GM12878 (cell line): ENCODE results near the gene PRDM2. TPM values are rescaled to one million over a fixed set of nuclear protein-coding genes. Genes with fewer than 3 reads are reported as not detected.
A peak's percentile ranks its signal among the peaks of the same experiment; 100 is the strongest.

Source experiments
- ATF7 ChIP-seq: fragments of 450-650 bp; IDR thresholded peaks from 2 replicates; pipeline ENCODE4 v1.6.1; 2016; ENCODE audit warnings: low read depth, mild to moderate bottlenecking
- BRCA1 ChIP-seq: IDR thresholded peaks from 2 replicates; pipeline ENCODE4 v1.6.1; 2011; ENCODE audit warnings: low read depth, low read length, improper control_type of control experiment
- CBX5 ChIP-seq: sonication (generic); IDR thresholded peaks from 2 replicates; pipeline ENCODE4 v1.6.1; 2016; ENCODE audit warnings: low read depth, moderate library complexity, mild to moderate bottlenecking, inconsistent platforms
- CREB1 ChIP-seq: IDR thresholded peaks from 2 replicates; pipeline ENCODE4 v1.6.1; 2012; ENCODE audit warnings: low read depth, mild to moderate bottlenecking, inconsistent platforms
- ESRRA ChIP-seq: IDR thresholded peaks from 2 replicates; pipeline ENCODE4 v1.6.1; 2012; ENCODE audit warnings: mild to moderate bottlenecking, low read length, improper control_type of control experiment
- FOS ChIP-seq: IDR thresholded peaks from 3 replicates; pipeline ENCODE4 v1.6.1; 2011; ENCODE audit warnings: borderline replicate concordance; ENCODE audit not compliant: insufficient read length; ENCODE audit errors: extremely low read depth
- MEF2B ChIP-seq: fragments of 450-650 bp; IDR thresholded peaks from 2 replicates; pipeline ENCODE4 v1.6.1; 2018; ENCODE audit warnings: mild to moderate bottlenecking, moderate library complexity; ENCODE audit not compliant: partially characterized antibody, poor library complexity, severe bottlenecking
- MYC ChIP-seq: IDR thresholded peaks from 2 replicates; pipeline ENCODE4 v1.6.1; 2011; ENCODE audit warnings: mild to moderate bottlenecking, low read length, moderate library complexity, inconsistent platforms; ENCODE audit not compliant: insufficient read depth, insufficient replicate concordance, insufficient read length, severe bottlenecking
- PAX8 ChIP-seq: fragments of 450-650 bp; IDR thresholded peaks from 2 replicates; pipeline ENCODE4 v1.6.1; 2017; ENCODE audit warnings: mild to moderate bottlenecking, moderate library complexity
- SIN3A ChIP-seq: IDR thresholded peaks from 2 replicates; pipeline ENCODE4 v1.6.1; 2012; ENCODE audit warnings: low read depth, low read length, improper control_type of control experiment
- SIX5 ChIP-seq: IDR thresholded peaks from 2 replicates; pipeline ENCODE4 v1.6.1; 2011; ENCODE audit warnings: mild to moderate bottlenecking, low read depth, low read length, moderate library complexity; ENCODE audit not compliant: severe bottlenecking
- SREBF1 ChIP-seq: IDR thresholded peaks from 2 replicates; pipeline ENCODE4 v1.6.1; 2012; ENCODE audit warnings: mild to moderate bottlenecking, low read length
- TCF12 ChIP-seq: IDR thresholded peaks from 2 replicates; pipeline ENCODE4 v1.6.1; 2011; ENCODE audit warnings: low read depth, mild to moderate bottlenecking, low read length
- WRNIP1 ChIP-seq: IDR thresholded peaks from 2 replicates; pipeline ENCODE4 v1.6.1; 2011; ENCODE audit warnings: low read depth, low read length, improper control_type of control experiment, borderline replicate concordance
- YBX1 ChIP-seq: fragments of 450-650 bp; IDR thresholded peaks from 2 replicates; pipeline ENCODE4 v1.6.1; 2016; ENCODE audit warnings: antibody characterized with exemption
- polyA plus RNA-seq, 11 experiments: library from polyadenylated mRNA; depleted of rRNA in 4 of 11; unstranded in 6 of 11; stranded (reverse) in 5 of 11; fragments of >200 nt; fragmentation: Nextera tagmentation in 4 of 11; fragmentation: Illumina TruSeq in 1 of 11; extraction: Ambion mirVana in 4 of 11; extraction: Trizol in 1 of 11; gene quantifications; 1 replicate in 1 of 11; 2 replicates in 10 of 11; pipeline versions ENCODE4 v1.2.1 to v1.2.3, GENCODE V29; 2011 to 2016; ENCODE audit warnings: inconsistent platforms in 2 of 11, missing spikeins in 2 of 11, low read depth in 1 of 11
- total RNA-seq, 4 experiments: library from RNA; depleted of rRNA in 3 of 4; stranded (reverse); fragments of >200 nt in 3 of 4; fragmentation: Illumina TruSeq in 1 of 4; extraction: Trizol in 1 of 4; gene quantifications; 2 replicates each; pipeline versions ENCODE4 v1.2.1 to v1.2.3, GENCODE V29; 2013 to 2021
- TF ChIP-seq, protein P1 (sequence below), 3 experiments: IDR thresholded peaks in 2 of 3; conservative IDR thresholded peaks in 1 of 3; 2 replicates each; pipeline ENCODE4 v1.5.1; 2011; ENCODE audit warnings: low read depth in 3 of 3, low read length in 3 of 3, mild to moderate bottlenecking in 3 of 3, control low read depth in 2 of 3, moderate library complexity in 2 of 3, inconsistent platforms in 1 of 3, mixed read lengths in 1 of 3; ENCODE audit not compliant: control insufficient read depth in 2 of 3, insufficient read depth in 1 of 3; ENCODE audit errors: extremely low read depth in 1 of 3
- TF ChIP-seq, protein P2 (sequence below): IDR thresholded peaks from 2 replicates; pipeline ENCODE4 v1.6.1; 2012; ENCODE audit warnings: low read depth, low read length, improper control_type of control experiment
- TF ChIP-seq, protein P3 (sequence below): IDR thresholded peaks from 2 replicates; pipeline ENCODE4 v1.6.1; 2012; ENCODE audit warnings: low read depth, low read length, improper control_type of control experiment
- TF ChIP-seq, protein P4 (sequence below): IDR thresholded peaks from 2 replicates; pipeline ENCODE4 v1.6.1; 2011; ENCODE audit warnings: borderline replicate concordance, low read depth, mild to moderate bottlenecking, moderate library complexity, mixed read lengths, low read length; ENCODE audit not compliant: insufficient read depth; ENCODE audit errors: extremely low read length
- TF ChIP-seq, protein P5 (sequence below): IDR thresholded peaks from 2 replicates; pipeline ENCODE4 v1.6.1; 2012; ENCODE audit warnings: improper control_type of control experiment, low read depth, low read length; ENCODE audit not compliant: insufficient replicate concordance

PRDM2 gene
- total and polyA plus RNA-seq, 10 of the 15 experiments (the other 5 are each of a cell fraction or from before 2014, with no cell fraction given) = 8.4 to 45.1 (median 23.5) TPM

DNA sequence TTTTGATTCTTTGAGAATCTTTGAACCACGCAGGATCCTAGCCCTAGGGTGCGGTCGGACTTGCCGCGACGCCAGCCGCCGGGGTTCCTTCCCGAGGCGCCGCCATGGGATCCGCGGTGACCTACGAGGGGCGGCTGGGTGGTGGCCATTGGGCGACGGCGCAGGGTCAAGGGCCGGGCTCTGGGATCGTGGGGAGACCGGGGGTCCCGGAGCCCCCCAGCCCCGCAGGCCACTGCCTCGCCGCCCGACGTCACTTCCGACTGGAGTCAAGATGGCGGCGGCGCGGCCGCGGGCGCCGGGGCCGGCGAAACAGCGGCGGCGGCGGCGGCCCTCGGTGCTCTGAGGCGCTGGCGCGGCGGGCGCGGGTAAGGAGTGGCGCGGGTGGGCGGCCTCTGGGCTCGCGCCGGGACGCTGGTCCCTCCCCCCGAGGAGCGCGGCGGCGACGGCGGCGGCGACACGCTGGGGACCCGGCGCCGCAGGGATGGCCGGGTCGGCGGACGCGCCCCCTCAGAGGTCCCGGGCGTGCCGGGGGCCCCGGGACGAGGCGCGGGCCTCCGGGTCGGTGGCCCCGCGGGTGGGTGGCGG, at the start of gene PRDM2 (continued):
- TF ChIP-seq, protein P1, sequence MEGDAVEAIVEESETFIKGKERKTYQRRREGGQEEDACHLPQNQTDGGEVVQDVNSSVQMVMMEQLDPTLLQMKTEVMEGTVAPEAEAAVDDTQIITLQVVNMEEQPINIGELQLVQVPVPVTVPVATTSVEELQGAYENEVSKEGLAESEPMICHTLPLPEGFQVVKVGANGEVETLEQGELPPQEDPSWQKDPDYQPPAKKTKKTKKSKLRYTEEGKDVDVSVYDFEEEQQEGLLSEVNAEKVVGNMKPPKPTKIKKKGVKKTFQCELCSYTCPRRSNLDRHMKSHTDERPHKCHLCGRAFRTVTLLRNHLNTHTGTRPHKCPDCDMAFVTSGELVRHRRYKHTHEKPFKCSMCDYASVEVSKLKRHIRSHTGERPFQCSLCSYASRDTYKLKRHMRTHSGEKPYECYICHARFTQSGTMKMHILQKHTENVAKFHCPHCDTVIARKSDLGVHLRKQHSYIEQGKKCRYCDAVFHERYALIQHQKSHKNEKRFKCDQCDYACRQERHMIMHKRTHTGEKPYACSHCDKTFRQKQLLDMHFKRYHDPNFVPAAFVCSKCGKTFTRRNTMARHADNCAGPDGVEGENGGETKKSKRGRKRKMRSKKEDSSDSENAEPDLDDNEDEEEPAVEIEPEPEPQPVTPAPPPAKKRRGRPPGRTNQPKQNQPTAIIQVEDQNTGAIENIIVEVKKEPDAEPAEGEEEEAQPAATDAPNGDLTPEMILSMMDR (IDR thresholded peaks at IDR 0.05 in 2 of 3, conservative IDR thresholded peaks at IDR 0.05 in 1 of 3; ENCODE audit: control insufficient read depth in 2 of 3, extremely low read depth in 1 of 3, insufficient read depth in 1 of 3, low read depth in 3 of 3, low read length in 3 of 3) = no peak
- TF ChIP-seq FOS (no peak), YBX1 (no peak), SIN3A (0 out of 2 replicates have a peak, but pooled peaks have one; percentile 12), PAX8 (no peak), SIX5 (no peak), MEF2B (peak; percentile 61), WRNIP1 (no peak), TCF12 (0 out of 2 replicates have a peak, but pooled peaks have one; percentile 32), SREBF1 (no peak), BRCA1 (no peak), ESRRA (no peak), ATF7 (no peak), MYC (no peak), CREB1 (peak; percentile 69), CBX5 (no peak)
- TF ChIP-seq, protein P2, sequence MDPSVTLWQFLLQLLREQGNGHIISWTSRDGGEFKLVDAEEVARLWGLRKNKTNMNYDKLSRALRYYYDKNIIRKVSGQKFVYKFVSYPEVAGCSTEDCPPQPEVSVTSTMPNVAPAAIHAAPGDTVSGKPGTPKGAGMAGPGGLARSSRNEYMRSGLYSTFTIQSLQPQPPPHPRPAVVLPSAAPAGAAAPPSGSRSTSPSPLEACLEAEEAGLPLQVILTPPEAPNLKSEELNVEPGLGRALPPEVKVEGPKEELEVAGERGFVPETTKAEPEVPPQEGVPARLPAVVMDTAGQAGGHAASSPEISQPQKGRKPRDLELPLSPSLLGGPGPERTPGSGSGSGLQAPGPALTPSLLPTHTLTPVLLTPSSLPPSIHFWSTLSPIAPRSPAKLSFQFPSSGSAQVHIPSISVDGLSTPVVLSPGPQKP = peak; percentile 63
- TF ChIP-seq, protein P3, sequence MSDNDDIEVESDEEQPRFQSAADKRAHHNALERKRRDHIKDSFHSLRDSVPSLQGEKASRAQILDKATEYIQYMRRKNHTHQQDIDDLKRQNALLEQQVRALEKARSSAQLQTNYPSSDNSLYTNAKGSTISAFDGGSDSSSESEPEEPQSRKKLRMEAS = peak; percentile 34; the same call in 1 of the 2 replicates
- TF ChIP-seq, protein P4, sequence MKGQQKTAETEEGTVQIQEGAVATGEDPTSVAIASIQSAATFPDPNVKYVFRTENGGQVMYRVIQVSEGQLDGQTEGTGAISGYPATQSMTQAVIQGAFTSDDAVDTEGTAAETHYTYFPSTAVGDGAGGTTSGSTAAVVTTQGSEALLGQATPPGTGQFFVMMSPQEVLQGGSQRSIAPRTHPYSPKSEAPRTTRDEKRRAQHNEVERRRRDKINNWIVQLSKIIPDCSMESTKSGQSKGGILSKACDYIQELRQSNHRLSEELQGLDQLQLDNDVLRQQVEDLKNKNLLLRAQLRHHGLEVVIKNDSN = no peak
- TF ChIP-seq, protein P5, sequence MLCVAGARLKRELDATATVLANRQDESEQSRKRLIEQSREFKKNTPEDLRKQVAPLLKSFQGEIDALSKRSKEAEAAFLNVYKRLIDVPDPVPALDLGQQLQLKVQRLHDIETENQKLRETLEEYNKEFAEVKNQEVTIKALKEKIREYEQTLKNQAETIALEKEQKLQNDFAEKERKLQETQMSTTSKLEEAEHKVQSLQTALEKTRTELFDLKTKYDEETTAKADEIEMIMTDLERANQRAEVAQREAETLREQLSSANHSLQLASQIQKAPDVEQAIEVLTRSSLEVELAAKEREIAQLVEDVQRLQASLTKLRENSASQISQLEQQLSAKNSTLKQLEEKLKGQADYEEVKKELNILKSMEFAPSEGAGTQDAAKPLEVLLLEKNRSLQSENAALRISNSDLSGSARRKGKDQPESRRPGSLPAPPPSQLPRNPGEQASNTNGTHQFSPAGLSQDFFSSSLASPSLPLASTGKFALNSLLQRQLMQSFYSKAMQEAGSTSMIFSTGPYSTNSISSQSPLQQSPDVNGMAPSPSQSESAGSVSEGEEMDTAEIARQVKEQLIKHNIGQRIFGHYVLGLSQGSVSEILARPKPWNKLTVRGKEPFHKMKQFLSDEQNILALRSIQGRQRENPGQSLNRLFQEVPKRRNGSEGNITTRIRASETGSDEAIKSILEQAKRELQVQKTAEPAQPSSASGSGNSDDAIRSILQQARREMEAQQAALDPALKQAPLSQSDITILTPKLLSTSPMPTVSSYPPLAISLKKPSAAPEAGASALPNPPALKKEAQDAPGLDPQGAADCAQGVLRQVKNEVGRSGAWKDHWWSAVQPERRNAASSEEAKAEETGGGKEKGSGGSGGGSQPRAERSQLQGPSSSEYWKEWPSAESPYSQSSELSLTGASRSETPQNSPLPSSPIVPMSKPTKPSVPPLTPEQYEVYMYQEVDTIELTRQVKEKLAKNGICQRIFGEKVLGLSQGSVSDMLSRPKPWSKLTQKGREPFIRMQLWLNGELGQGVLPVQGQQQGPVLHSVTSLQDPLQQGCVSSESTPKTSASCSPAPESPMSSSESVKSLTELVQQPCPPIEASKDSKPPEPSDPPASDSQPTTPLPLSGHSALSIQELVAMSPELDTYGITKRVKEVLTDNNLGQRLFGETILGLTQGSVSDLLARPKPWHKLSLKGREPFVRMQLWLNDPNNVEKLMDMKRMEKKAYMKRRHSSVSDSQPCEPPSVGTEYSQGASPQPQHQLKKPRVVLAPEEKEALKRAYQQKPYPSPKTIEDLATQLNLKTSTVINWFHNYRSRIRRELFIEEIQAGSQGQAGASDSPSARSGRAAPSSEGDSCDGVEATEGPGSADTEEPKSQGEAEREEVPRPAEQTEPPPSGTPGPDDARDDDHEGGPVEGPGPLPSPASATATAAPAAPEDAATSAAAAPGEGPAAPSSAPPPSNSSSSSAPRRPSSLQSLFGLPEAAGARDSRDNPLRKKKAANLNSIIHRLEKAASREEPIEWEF = no peak
